SK-N-SH treated with all-trans-retinoic acid at 6 μM for 48 hours (cell line): ENCODE results near the gene ACLY.

Experiments used
- ATAC-seq: fragments of 200-7000 bp; cut with Tn5 transposase; 3 replicates; pipeline ENCODE4 v1.9.1; 2020; ENCODE audit warnings: mild to moderate bottlenecking, moderate library complexity
- ARNTL ChIP-seq: fragments of 450-650 bp; formaldehyde crosslinking; IDR thresholded peaks from 2 replicates; pipeline ENCODE4 v1.5.0; 2020; ENCODE audit warnings: low read depth, mild to moderate bottlenecking, moderate library complexity, borderline replicate concordance
- BACH2 ChIP-seq: fragments of 250-450 bp; sonication (Bioruptor Pico); IDR thresholded peaks from 2 replicates; pipeline ENCODE4 v1.9.0; 2021; ENCODE audit warnings: mild to moderate bottlenecking, borderline replicate concordance
- CREB5 ChIP-seq: fragments of 250-450 bp; sonication (Bioruptor Pico); IDR thresholded peaks from 2 replicates; pipeline ENCODE4 v1.5.1; 2020; ENCODE audit warnings: low read depth, mild to moderate bottlenecking, moderate library complexity
- CSDC2 ChIP-seq: fragments of 250-450 bp; sonication (Bioruptor Pico); IDR thresholded peaks from 2 replicates; pipeline ENCODE4 v1.5.0; 2020; ENCODE audit warnings: mild to moderate bottlenecking, moderate library complexity
- ESRRG ChIP-seq: fragments of 250-450 bp; sonication (Bioruptor Pico); IDR thresholded peaks from 2 replicates; pipeline ENCODE4 v1.6.1; 2021; ENCODE audit warnings: mild to moderate bottlenecking
- GLIS3 ChIP-seq: fragments of 250-450 bp; sonication (Bioruptor Pico); IDR thresholded peaks from 2 replicates; pipeline ENCODE4 v1.5.0; 2020; ENCODE audit warnings: mild to moderate bottlenecking, moderate library complexity
- ISL1 ChIP-seq: fragments of 250-450 bp; sonication (Bioruptor Pico); IDR thresholded peaks from 2 replicates; pipeline ENCODE4 v2.1.2; 2022; ENCODE audit warnings: mild to moderate bottlenecking, moderate library complexity
- OSR1 ChIP-seq: fragments of 250-450 bp; sonication (Bioruptor Pico); IDR thresholded peaks from 2 replicates; pipeline ENCODE4 v1.8.0; 2022; ENCODE audit warnings: moderate library complexity, mild to moderate bottlenecking, inconsistent platforms
- PATZ1 ChIP-seq: fragments of 250-450 bp; sonication (Bioruptor Pico); IDR thresholded peaks from 2 replicates; pipeline ENCODE4 v1.8.0; 2020; ENCODE audit warnings: mild to moderate bottlenecking, moderate library complexity, borderline replicate concordance
- POU6F1 ChIP-seq: fragments of 250-450 bp; sonication (Bioruptor Pico); IDR thresholded peaks from 2 replicates; pipeline ENCODE4 v1.8.0; 2021; ENCODE audit warnings: low read depth, mild to moderate bottlenecking, moderate library complexity, borderline replicate concordance
- PPARA ChIP-seq: fragments of 250-450 bp; sonication (Bioruptor Pico); IDR thresholded peaks from 2 replicates; pipeline ENCODE4 v1.5.0; 2020; ENCODE audit warnings: mild to moderate bottlenecking, borderline replicate concordance
- RARB ChIP-seq: fragments of 250-450 bp; sonication (Bioruptor Pico); IDR thresholded peaks from 2 replicates; pipeline ENCODE4 v1.8.0; 2021; ENCODE audit warnings: mild to moderate bottlenecking, moderate library complexity
- SNAI2 ChIP-seq: fragments of 250-450 bp; sonication (Bioruptor Pico); IDR thresholded peaks from 2 replicates; pipeline ENCODE4 v1.5.0; 2020; ENCODE audit warnings: mild to moderate bottlenecking, moderate library complexity
- TCF4 ChIP-seq: fragments of 250-450 bp; sonication (Bioruptor Pico); IDR thresholded peaks from 2 replicates; pipeline ENCODE4 v1.8.0; 2021; ENCODE audit warnings: mild to moderate bottlenecking, moderate library complexity, borderline replicate concordance
- TOX ChIP-seq: fragments of 250-450 bp; sonication (Bioruptor Pico); IDR thresholded peaks from 2 replicates; pipeline ENCODE4 v1.8.0; 2021; ENCODE audit warnings: mild to moderate bottlenecking, moderate library complexity, borderline replicate concordance
- TSHZ2 ChIP-seq: fragments of 250-450 bp; sonication (Bioruptor Pico); IDR thresholded peaks from 2 replicates; pipeline ENCODE4 v1.5.0; 2020; ENCODE audit warnings: mild to moderate bottlenecking, moderate library complexity
- ZC3H10 ChIP-seq: fragments of 250-450 bp; sonication (Bioruptor Pico); IDR thresholded peaks from 2 replicates; pipeline ENCODE4 v1.5.1; 2021; ENCODE audit warnings: mild to moderate bottlenecking, moderate library complexity
- ZFP3 ChIP-seq: fragments of 250-450 bp; sonication (Bioruptor Pico); IDR thresholded peaks from 2 replicates; pipeline ENCODE4 v1.5.0; 2020; ENCODE audit warnings: mild to moderate bottlenecking, moderate library complexity
- ZFP30 ChIP-seq: fragments of 450-650 bp; formaldehyde crosslinking; IDR thresholded peaks from 2 replicates; pipeline ENCODE4 v1.5.0; 2022; ENCODE audit warnings: mild to moderate bottlenecking, moderate library complexity
- ZNF565 ChIP-seq: fragments of 450-650 bp; formaldehyde crosslinking; conservative IDR thresholded peaks from 2 replicates; pipeline ENCODE4 v1.5.0; 2020; ENCODE audit warnings: low read depth, mild to moderate bottlenecking, moderate library complexity
- ZNF70 ChIP-seq: fragments of 450-650 bp; formaldehyde crosslinking; IDR thresholded peaks from 2 replicates; pipeline ENCODE4 v1.5.0; 2020; ENCODE audit warnings: mild to moderate bottlenecking, moderate library complexity
- ZNF8 ChIP-seq: fragments of 450-650 bp; formaldehyde crosslinking; IDR thresholded peaks from 2 replicates; pipeline ENCODE4 v1.5.0; 2020; ENCODE audit warnings: mild to moderate bottlenecking, moderate library complexity

The ACLY gene

GRCh38 chr17:41919165-41919817 lies 540 bp upstream of the ACLY start:
- peak; percentile 64 for ATAC-seq
- no peak for TF ChIP-seq ZFP30 (CRISPR knock-in tag)
- TF ChIP-seq GLIS3 (CRISPR knock-in tag) = no peak
- no peak for TF ChIP-seq TCF4
- no peak for TF ChIP-seq ZC3H10
- TF ChIP-seq PATZ1 (CRISPR knock-in tag) = no peak
- no peak for TF ChIP-seq PPARA (CRISPR knock-in tag)

- ATAC-seq = peak; percentile 26
Observed at GRCh38 chr17:41917679-41918313, 955 bp downstream of the ACLY start.

More at GRCh38 chr17:41917679-41918313, 955 bp downstream of the ACLY start:
- TF ChIP-seq OSR1 (CRISPR knock-in tag) (no peak), RARB (CRISPR knock-in tag) (no peak), ZC3H10 (no peak), ZNF70 (CRISPR knock-in tag) (no peak), ARNTL (CRISPR knock-in tag) (no peak), PATZ1 (CRISPR knock-in tag) (no peak), TOX (CRISPR knock-in tag) (no peak), ZNF8 (no peak), PPARA (CRISPR knock-in tag) (no peak), TSHZ2 (CRISPR knock-in tag) (no peak), ZFP3 (no peak), SNAI2 (CRISPR knock-in tag) (no peak), ESRRG (no peak), POU6F1 (no peak), ZFP30 (CRISPR knock-in tag) (no peak), CSDC2 (no peak), CREB5 (CRISPR knock-in tag) (no peak), ISL1 (CRISPR knock-in tag) (no peak), ZNF565 (CRISPR knock-in tag) (no peak), BACH2 (CRISPR knock-in tag) (no peak)
